Keratinocyte (primary cell): Measurements from ENCODE around the gene DLG2. TPM values are rescaled to one million over a fixed set of nuclear protein-coding genes. Genes with fewer than 3 reads are reported as not detected.

ENCODE experiments used
- DNase-seq: peaks from one replicate; pipeline ENCODE4 v3.0.0-alpha.2; 2011; ENCODE audit warnings: low read depth, missing footprints, low spot score
- FAIRE-seq: peaks from 2 replicates; lab custom pipeline; 2011; peaks lifted over from hg19 to GRCh38; lab: Jason Lieb, UNC
- H2AFZ ChIP-seq: 2 replicates; pipeline ENCODE4 v1.6.0; 2012; ENCODE audit warnings: low read length, control low read depth, inconsistent platforms; ENCODE audit not compliant: control insufficient read depth
- H3K27ac ChIP-seq: 2 replicates; pipeline ENCODE4 v1.5.1; 2011; ENCODE audit warnings: low read length; ENCODE audit not compliant: control insufficient read depth, insufficient read depth
- H3K27me3 ChIP-seq: 3 replicates; pipeline ENCODE4 v1.6.0; 2011; ENCODE audit warnings: low read length; ENCODE audit not compliant: control insufficient read depth, insufficient read depth; ENCODE audit errors: extremely low read depth
- H3K36me3 ChIP-seq, 2 experiments: 2 replicates in 1 of 2; 3 replicates in 1 of 2; pipeline ENCODE4 v1.5.1; 2011; ENCODE audit warnings: low read length in 2 of 2, mild to moderate bottlenecking in 1 of 2; ENCODE audit not compliant: control insufficient read depth in 2 of 2, insufficient read depth in 2 of 2; ENCODE audit errors: extremely low read depth in 1 of 2
- H3K4me1 ChIP-seq: 3 replicates; pipeline ENCODE4 v1.5.1; 2011; ENCODE audit warnings: low read length; ENCODE audit not compliant: control insufficient read depth, insufficient read depth; ENCODE audit errors: extremely low read depth
- H3K4me2 ChIP-seq: 3 replicates; pipeline ENCODE4 v1.6.0; 2011; ENCODE audit warnings: low read depth, low read length; ENCODE audit not compliant: control insufficient read depth, insufficient read depth; ENCODE audit errors: extremely low read depth
- H3K4me3 ChIP-seq, 3 experiments: fragments of 200-600 bp in 1 of 3; sonication (generic) in 1 of 3; 2 replicates in 2 of 3; 3 replicates in 1 of 3; pipeline ENCODE4 v1.5.1; 2011 to 2016; ENCODE audit warnings: low read length in 3 of 3, mild to moderate bottlenecking in 3 of 3, control low read depth in 2 of 3, inconsistent platforms in 1 of 3, low read depth in 1 of 3, mixed read lengths in 1 of 3, mixed run types in 1 of 3, moderate library complexity in 1 of 3; ENCODE audit not compliant: control insufficient read depth in 2 of 3, insufficient read depth in 2 of 3; ENCODE audit errors: extremely low read depth in 1 of 3
- H3K79me2 ChIP-seq: 2 replicates; pipeline ENCODE4 v1.6.0; 2012; ENCODE audit warnings: low read length; ENCODE audit not compliant: control insufficient read depth, insufficient read depth
- H3K9ac ChIP-seq: 3 replicates; pipeline ENCODE4 v1.6.0; 2011; ENCODE audit warnings: low read length; ENCODE audit not compliant: control insufficient read depth, insufficient read depth; ENCODE audit errors: extremely low read depth
- H3K9me1 ChIP-seq: 3 replicates; pipeline ENCODE4 v1.6.0; 2011; ENCODE audit warnings: low read length; ENCODE audit not compliant: control insufficient read depth, insufficient read depth; ENCODE audit errors: extremely low read depth
- H3K9me3 ChIP-seq: 2 replicates; pipeline ENCODE4 v1.5.1; 2012; ENCODE audit warnings: low read depth, low read length; ENCODE audit not compliant: control insufficient read depth
- H4K20me1 ChIP-seq: 3 replicates; pipeline ENCODE4 v1.6.0; 2011; ENCODE audit warnings: low read length; ENCODE audit not compliant: control insufficient read depth, insufficient read depth; ENCODE audit errors: extremely low read depth
- EZH2 ChIP-seq: IDR thresholded peaks from one replicate; pipeline ENCODE4 v1.6.1; 2012; ENCODE audit warnings: inconsistent platforms, mild to moderate bottlenecking, low read length, moderate library complexity
- dilution Hi-C: fragments of 300-500 bp; cut with MboI; formaldehyde crosslinking; loops from one replicate; pipeline ENCODE4 v1.7.0; 2020; ENCODE audit warnings: low sequenced_read_pairs; ENCODE audit not compliant: extremely low pct_ligation_motif_present
- polyA plus RNA-seq, 5 experiments: library from polyadenylated mRNA; depleted of rRNA in 3 of 5; stranded (reverse) in 3 of 5; stranded (forward) in 1 of 5; unstranded in 1 of 5; fragments of >200 nt; gene quantifications; 1 replicate in 1 of 5; 2 replicates in 3 of 5; 3 replicates in 1 of 5; pipeline versions ENCODE4 v1.2.1 to v1.2.3, GENCODE V29; 2011 to 2012; ENCODE audit warnings: missing spikeins in 2 of 5, low read depth in 1 of 5, low replicate concordance in 1 of 5
- TF ChIP-seq, protein P1 (sequence below), 3 experiments: IDR thresholded peaks in 1 of 3; conservative IDR thresholded peaks in 1 of 3; optimal IDR thresholded peaks in 1 of 3; 2 replicates in 2 of 3; 3 replicates in 1 of 3; pipeline versions ENCODE3 to v1.5.1; 2011; ENCODE audit warnings: low read length in 3 of 3, mild to moderate bottlenecking in 3 of 3, moderate library complexity in 2 of 3, control low read depth in 1 of 3, inconsistent platforms in 1 of 3; ENCODE audit not compliant: insufficient read depth in 2 of 3; ENCODE audit errors: extremely low read depth in 1 of 3

The DLG2 gene
- polyA plus RNA-seq, 1 donor (not counting 4 experiments of a cell fraction or from before 2014, with no cell fraction given) = 0.55 TPM

DNA sequence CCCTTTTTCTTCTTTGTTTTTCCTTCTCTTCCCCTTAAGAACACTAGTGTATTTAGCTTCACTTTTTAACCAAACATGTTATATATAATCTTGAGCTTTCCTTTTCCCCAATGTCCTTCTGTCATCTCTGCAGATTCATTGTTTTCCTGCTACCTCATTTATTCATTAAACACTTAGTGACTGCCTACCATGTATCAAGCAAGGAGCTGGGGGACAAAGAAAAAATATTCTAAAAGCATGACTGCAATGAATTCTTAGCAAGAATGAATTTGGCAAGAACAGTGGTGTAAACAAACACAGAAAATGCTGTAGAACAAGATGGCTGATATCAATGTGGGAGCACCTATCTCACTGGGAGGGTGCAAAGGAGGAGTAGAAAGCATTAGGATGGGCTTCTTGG, 2094.0 kb downstream of the DLG2 start:
- no peak for DNase-seq
- dilution Hi-C loops = no loop called here
- TF ChIP-seq EZH2 = no peak
- TF ChIP-seq, protein P1, sequence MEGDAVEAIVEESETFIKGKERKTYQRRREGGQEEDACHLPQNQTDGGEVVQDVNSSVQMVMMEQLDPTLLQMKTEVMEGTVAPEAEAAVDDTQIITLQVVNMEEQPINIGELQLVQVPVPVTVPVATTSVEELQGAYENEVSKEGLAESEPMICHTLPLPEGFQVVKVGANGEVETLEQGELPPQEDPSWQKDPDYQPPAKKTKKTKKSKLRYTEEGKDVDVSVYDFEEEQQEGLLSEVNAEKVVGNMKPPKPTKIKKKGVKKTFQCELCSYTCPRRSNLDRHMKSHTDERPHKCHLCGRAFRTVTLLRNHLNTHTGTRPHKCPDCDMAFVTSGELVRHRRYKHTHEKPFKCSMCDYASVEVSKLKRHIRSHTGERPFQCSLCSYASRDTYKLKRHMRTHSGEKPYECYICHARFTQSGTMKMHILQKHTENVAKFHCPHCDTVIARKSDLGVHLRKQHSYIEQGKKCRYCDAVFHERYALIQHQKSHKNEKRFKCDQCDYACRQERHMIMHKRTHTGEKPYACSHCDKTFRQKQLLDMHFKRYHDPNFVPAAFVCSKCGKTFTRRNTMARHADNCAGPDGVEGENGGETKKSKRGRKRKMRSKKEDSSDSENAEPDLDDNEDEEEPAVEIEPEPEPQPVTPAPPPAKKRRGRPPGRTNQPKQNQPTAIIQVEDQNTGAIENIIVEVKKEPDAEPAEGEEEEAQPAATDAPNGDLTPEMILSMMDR (optimal IDR thresholded peaks at IDR 0.05 in 1 of 3, IDR thresholded peaks at IDR 0.05 in 1 of 3, conservative IDR thresholded peaks at IDR 0.05 in 1 of 3; ENCODE audit: extremely low read depth in 1 of 3, insufficient read depth in 2 of 3, low read length in 3 of 3) = no peak

DNA sequence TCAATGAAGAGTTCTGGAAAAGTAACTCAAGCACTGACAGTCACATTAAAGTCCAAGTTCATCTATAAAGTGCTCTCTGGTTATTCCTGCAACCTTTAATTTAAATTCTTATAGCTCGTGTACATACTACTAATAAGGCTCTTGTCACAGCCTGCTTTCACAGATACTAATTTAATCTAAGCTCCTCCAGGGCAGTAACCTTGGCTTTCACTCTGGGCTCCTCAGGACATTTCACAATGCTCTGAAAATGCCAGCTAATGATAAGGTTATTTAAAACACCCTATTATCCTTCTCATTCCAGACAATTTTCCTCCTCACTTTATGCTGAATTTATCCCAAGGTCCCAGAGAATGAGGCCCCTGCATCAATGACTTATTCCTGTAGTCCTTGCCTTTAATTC, 2098.3 kb downstream of the DLG2 start:
- Histone ChIP-seq H3K79me2 (no peaks in the 10 kb centered on the region), H3K9ac (no peak overlapping the region), H3K27me3 (no peaks in the 10 kb centered on the region), H3K4me2 (no peak overlapping the region), H3K4me3 (no peak overlapping the region), H3K27ac (no peak overlapping the region), H4K20me1 (no peaks in the 10 kb centered on the region), H2AFZ (no peak overlapping the region), H3K4me1 (no peaks in the 10 kb centered on the region), H3K9me3 (no peaks in the 10 kb centered on the region), H3K9me1 (no peaks in the 10 kb centered on the region), H3K36me3 (no peaks in the 10 kb centered on the region)
- no peak for DNase-seq
- TF ChIP-seq EZH2 = no peak
- TF ChIP-seq, protein P1 (optimal IDR thresholded peaks at IDR 0.05 in 1 of 3, IDR thresholded peaks at IDR 0.05 in 1 of 3, conservative IDR thresholded peaks at IDR 0.05 in 1 of 3; ENCODE audit: extremely low read depth in 1 of 3, insufficient read depth in 2 of 3, low read length in 3 of 3) = no peak
- FAIRE-seq = no peak
- dilution Hi-C loops = no loop called here

More for the DNA sequence above, 2094.0 kb downstream of the DLG2 start:
- Histone ChIP-seq H3K9me1 (no peaks in the 10 kb centered on the region), H3K4me3 (no peak overlapping the region), H3K9ac (no peak overlapping the region), H3K9me3 (no peaks in the 10 kb centered on the region), H3K36me3 (no peaks in the 10 kb centered on the region), H3K4me1 (no peaks in the 10 kb centered on the region), H3K27ac (no peak overlapping the region), H4K20me1 (no peaks in the 10 kb centered on the region), H3K79me2 (no peaks in the 10 kb centered on the region), H3K27me3 (no peaks in the 10 kb centered on the region), H2AFZ (no peak overlapping the region), H3K4me2 (no peak overlapping the region)
- FAIRE-seq = no peak
